ENCODE measurements around the gene TRIM54. TPM values are rescaled to one million over a fixed set of nuclear protein-coding genes. Genes with fewer than 3 reads are reported as not detected.
A peak's percentile ranks its signal among the peaks of the same experiment; 100 is the strongest.

TRIM54 gene
- total RNA-seq, 1 donor from 2014 or later = not detected

GRCh38 chr2:27353762-27354596 is 71.8 kb downstream of the TRIM54 start:
- intact Hi-C loops (cut with DNase I) = no loop called here
- TF ChIP-seq CTCF (IDR thresholded peaks at IDR 0.05) = no peak
- H3K4me1 ChIP-seq = peaks cover 43% of the 10 kb centered on the region
- H3K36me3 ChIP-seq = peaks cover 11% of the 10 kb centered on the region
- no peak overlapping the region for H3K4me3 ChIP-seq
- H3K27me3 ChIP-seq (ENCODE audit: low read depth) = no peaks in the 10 kb centered on the region
- ATAC-seq (no peak), DNase-seq (no peak)
- H3K27ac ChIP-seq = no peak overlapping the region
- no peaks in the 10 kb centered on the region for H3K9me3 ChIP-seq

GRCh38 chr2:27354597-27354927 is 72.3 kb downstream of the TRIM54 start:
- DNase-seq (no peak), ATAC-seq (no peak)
- Histone ChIP-seq H3K27me3 (ENCODE audit: low read depth) (no peaks in the 10 kb centered on the region), H3K9me3 (no peaks in the 10 kb centered on the region), H3K4me3 (no peak overlapping the region), H3K27ac (no peak overlapping the region), H3K36me3 (peaks cover 11% of the 10 kb centered on the region), H3K4me1 (peaks cover 43% of the 10 kb centered on the region)
- TF ChIP-seq CTCF (IDR thresholded peaks at IDR 0.05) = no peak
- intact Hi-C loops (cut with DNase I) = no loop called here

GRCh38 chr2:27356056-27356381 is 73.8 kb downstream of the TRIM54 start:
- TF ChIP-seq CTCF (IDR thresholded peaks at IDR 0.05) = no peak
- Histone ChIP-seq H3K27ac (peak overlapping the region; percentile 95), H3K9me3 (no peaks in the 10 kb centered on the region), H3K27me3 (ENCODE audit: low read depth) (no peaks in the 10 kb centered on the region), H3K36me3 (no peaks in the 10 kb centered on the region), H3K4me1 (peaks cover 43% of the 10 kb centered on the region), H3K4me3 (peak overlapping the region; percentile 99)
- DNase-seq (peak; percentile 78), ATAC-seq (peak; percentile 54 to 57)
- intact Hi-C loops (cut with DNase I) = no loop called here

GRCh38 chr2:27356382-27357181 is 74.4 kb downstream of the TRIM54 start, which contains the start of gene GTF3C2:
TSS of gene GTF3C2 (minus strand) at chr2:27356764. CDS start at chr2:27343554, 13,210 bp downstream.
- Histone ChIP-seq H3K27me3 (ENCODE audit: low read depth) (no peaks in the 10 kb centered on the region), H3K27ac (peak within 1 kb of the TSS; percentile 95), H3K9me3 (no peaks in the 10 kb centered on the region), H3K4me1 (peaks cover 43% of the 10 kb centered on the region), H3K4me3 (peak within 1 kb of the TSS; percentile 99), H3K36me3 (no peaks in the 10 kb centered on the region)
- TF ChIP-seq CTCF (IDR thresholded peaks at IDR 0.05) = peak; percentile 11
- DNase-seq (peak; percentile 96), ATAC-seq (peak; percentile 98 to 99)
- intact Hi-C loops (cut with DNase I) = no loop called here

Other genes with a start within 250 kb of the TRIM54 start
- 62.9 TPM for gene TMEM214, start 249.5 kb upstream of the TRIM54 start, total RNA-seq
- 18.9 TPM for gene AGBL5, start 230.8 kb upstream of the TRIM54 start, total RNA-seq
- 243 TPM for gene OST4, start 210.8 kb upstream of the TRIM54 start, total RNA-seq
- gene EMILIN1, start 203.8 kb upstream of the TRIM54 start, total RNA-seq = 56.3 TPM
- gene KHK, start 195.7 kb upstream of the TRIM54 start, total RNA-seq = 5.1 TPM
- gene CGREF1, start 163.3 kb upstream of the TRIM54 start, total RNA-seq = 0.74 TPM
- 0.21 TPM for gene ABHD1, start 158.6 kb upstream of the TRIM54 start, total RNA-seq
- 37.7 TPM for gene PREB, start 147.8 kb upstream of the TRIM54 start, total RNA-seq
- not detected for gene PRR30, start 143.0 kb upstream of the TRIM54 start, total RNA-seq
- gene TCF23, start 133.4 kb upstream of the TRIM54 start, total RNA-seq = 1.2 TPM
- 102 TPM for gene ATRAID, start 70.4 kb upstream of the TRIM54 start, total RNA-seq
- gene SLC5A6, start 70.2 kb upstream of the TRIM54 start, total RNA-seq = 20.8 TPM
- 28.8 TPM for gene CAD, start 65.1 kb upstream of the TRIM54 start, total RNA-seq
- gene SLC30A3, start 19.4 kb upstream of the TRIM54 start, total RNA-seq = 0.80 TPM
- gene DNAJC5G, start 7.0 kb upstream of the TRIM54 start, total RNA-seq = not detected
- gene UCN, start 26.0 kb downstream of the TRIM54 start, total RNA-seq = 4.0 TPM
- gene MPV17, start 40.7 kb downstream of the TRIM54 start, total RNA-seq = 79.2 TPM
- 56.4 TPM for gene GTF3C2, start 74.3 kb downstream of the TRIM54 start, total RNA-seq
- 32.9 TPM for gene EIF2B4, start 87.9 kb downstream of the TRIM54 start, total RNA-seq
- 107 TPM for gene SNX17, start 88.2 kb downstream of the TRIM54 start, total RNA-seq
- gene ZNF513, start 98.3 kb downstream of the TRIM54 start, total RNA-seq = 13.9 TPM
- gene PPM1G, start 127.2 kb downstream of the TRIM54 start, total RNA-seq = 52.0 TPM
- 66.5 TPM for gene NRBP1, start 146.2 kb downstream of the TRIM54 start, total RNA-seq
- gene KRTCAP3, start 160.0 kb downstream of the TRIM54 start, total RNA-seq = 18.8 TPM
- 38.1 TPM for gene IFT172, start 207.3 kb downstream of the TRIM54 start, total RNA-seq
- 1.6 TPM for gene FNDC4, start 212.8 kb downstream of the TRIM54 start, total RNA-seq
- 0.44 TPM for gene GCKR, start 214.4 kb downstream of the TRIM54 start, total RNA-seq